SK-N-SH (cell line): ENCODE data around the gene KCNAB1. TPM values are rescaled to one million over a fixed set of nuclear protein-coding genes. Genes with fewer than 3 reads are reported as not detected.

Experiments used
- CTCF ChIA-PET: fragments of 300-600, 350-600 bp; formaldehyde crosslinking; extraction: SDS; loops from one replicate; lab custom pipeline; 2021; lab: Yijun Ruan, JAX
- POLR2A ChIA-PET: fragments of 350-600 bp; sonication (Branson Sonifier 250); formaldehyde crosslinking; extraction: SDS; loops from one replicate; lab custom pipeline; 2020; ENCODE audit warnings: antibody characterized with exemption, inconsistent platforms; lab: Yijun Ruan, JAX
- DNase-seq: peaks from one replicate; pipeline ENCODE4 v3.0.0; 2012
- H2AFZ ChIP-seq: fragments of 200-600 bp; sonication (generic); 2 replicates; pipeline ENCODE4 v1.8.1; 2016; ENCODE audit warnings: antibody characterized with exemption, mild to moderate bottlenecking, low read depth
- H3F3A ChIP-seq: fragments of 200-600 bp; sonication (generic); replicated peaks from 2 replicates; pipeline ENCODE3; 2016; ENCODE audit warnings: antibody characterized with exemption, mild to moderate bottlenecking; ENCODE audit not compliant: insufficient read depth
- H3K27ac ChIP-seq, 2 experiments: fragments of 200-500 bp in 1 of 2; fragments of 200-600 bp in 1 of 2; sonication (Bioruptor generic) in 1 of 2; sonication (generic), shearing (Covaris generic) in 1 of 2; 2 replicates each; pipeline versions ENCODE4 v1.5.1 to v1.6.1; 2014 to 2016; ENCODE audit warnings: low read depth in 2 of 2, inconsistent platforms in 1 of 2, low read length in 1 of 2, mild to moderate bottlenecking in 1 of 2, mixed read lengths in 1 of 2
- H3K27me3 ChIP-seq: fragments of 200-600 bp; sonication (generic), shearing (Covaris generic); 2 replicates; pipeline ENCODE4 v1.6.1; 2016; ENCODE audit warnings: mixed run types; ENCODE audit not compliant: insufficient read depth
- H3K36me3 ChIP-seq, 2 experiments: fragments of 200-500 bp in 1 of 2; fragments of 200-600 bp in 1 of 2; sonication (Bioruptor generic) in 1 of 2; sonication (generic) in 1 of 2; replicated peaks in 1 of 2; 2 replicates each; pipeline versions ENCODE3 to v1.5.1; 2014 to 2016; ENCODE audit warnings: low read length in 1 of 2, mild to moderate bottlenecking in 1 of 2; ENCODE audit not compliant: insufficient read depth in 2 of 2, control insufficient read depth in 1 of 2
- H3K4me1 ChIP-seq, 2 experiments: fragments of 200-500 bp in 1 of 2; fragments of 200-600 bp in 1 of 2; sonication (Bioruptor generic) in 1 of 2; sonication (generic), shearing (Covaris generic) in 1 of 2; 2 replicates each; pipeline versions ENCODE4 v1.5.1 to v1.6.1; 2014 to 2016; ENCODE audit warnings: low read depth in 1 of 2, low read length in 1 of 2, mixed run types in 1 of 2; ENCODE audit not compliant: insufficient read depth in 2 of 2, control insufficient read depth in 1 of 2
- H3K4me2 ChIP-seq: fragments of 200-600 bp; sonication (generic), shearing (Covaris generic); 2 replicates; pipeline ENCODE4 v1.6.1; 2017; ENCODE audit warnings: mixed run types
- H3K4me3 ChIP-seq, 2 experiments: fragments of 200-500 bp in 1 of 2; fragments of 200-600 bp in 1 of 2; sonication (Bioruptor generic) in 1 of 2; sonication (generic), shearing (Covaris generic) in 1 of 2; 2 replicates each; pipeline versions ENCODE4 v1.5.1 to v1.8.1; 2014 to 2016; ENCODE audit warnings: low read depth in 2 of 2, inconsistent platforms in 1 of 2, low read length in 1 of 2, mild to moderate bottlenecking in 1 of 2, mixed read lengths in 1 of 2, moderate library complexity in 1 of 2
- H3K79me2 ChIP-seq: fragments of 200-600 bp; sonication (generic); 2 replicates; pipeline ENCODE4 v1.8.1; 2017; ENCODE audit warnings: mild to moderate bottlenecking; ENCODE audit not compliant: insufficient read depth
- H3K9ac ChIP-seq: fragments of 200-600 bp; sonication (generic); 2 replicates; pipeline ENCODE4 v1.6.1; 2017; ENCODE audit warnings: mixed run types
- H3K9me2 ChIP-seq: fragments of 200-600 bp; sonication (generic); 2 replicates; pipeline ENCODE4 v1.6.1; 2017; ENCODE audit warnings: mixed run types
- H3K9me3 ChIP-seq: fragments of 200-600 bp; sonication (generic); 2 replicates; pipeline ENCODE4 v1.6.1; 2017; ENCODE audit warnings: mixed run types, mild to moderate bottlenecking, moderate library complexity
- H4K20me1 ChIP-seq: fragments of 200-600 bp; sonication (generic); 2 replicates; pipeline ENCODE4 v1.6.1; 2017; ENCODE audit warnings: mild to moderate bottlenecking, mixed run types; ENCODE audit not compliant: insufficient read depth
- GABPA ChIP-seq: IDR thresholded peaks from 2 replicates; pipeline ENCODE4 v1.4.0; 2012; ENCODE audit warnings: low read depth, mild to moderate bottlenecking
- JUND ChIP-seq: IDR thresholded peaks from 2 replicates; pipeline ENCODE4 v1.4.0; 2012
- NFIC ChIP-seq: IDR thresholded peaks from 2 replicates; pipeline ENCODE4 v1.4.0; 2012; ENCODE audit warnings: borderline replicate concordance
- TAF1 ChIP-seq: IDR thresholded peaks from 2 replicates; pipeline ENCODE4 v1.6.1; 2012; ENCODE audit warnings: low read depth, mild to moderate bottlenecking, low read length, moderate library complexity, borderline replicate concordance
- TCF12 ChIP-seq: IDR thresholded peaks from 2 replicates; pipeline ENCODE4 v1.4.0; 2012
- WGBS: methylation state at CpG from one replicate; pipeline ENCODE4 v1.1.6; 2017; ENCODE audit warnings: low lambda C conversion rate; 5-methylcytosine and 5-hydroxymethylcytosine counted together
- polyA plus RNA-seq, 3 experiments: library from polyadenylated mRNA; depleted of rRNA; stranded (reverse); fragments of >200 nt; gene quantifications; 2 replicates each; pipeline ENCODE4 v1.2.3, GENCODE V29; 2012
- TF ChIP-seq, protein P1 (sequence below): IDR thresholded peaks from 2 replicates; pipeline ENCODE4; 2012
- TF ChIP-seq, protein P2 (sequence below): IDR thresholded peaks from 2 replicates; pipeline ENCODE4 v1.4.0; 2012; ENCODE audit warnings: low read depth, borderline replicate concordance

The KCNAB1 gene
- polyA plus RNA-seq, 1 of the 3 experiments (the other 2 are of a cell fraction), result 82.1 TPM

DNA sequence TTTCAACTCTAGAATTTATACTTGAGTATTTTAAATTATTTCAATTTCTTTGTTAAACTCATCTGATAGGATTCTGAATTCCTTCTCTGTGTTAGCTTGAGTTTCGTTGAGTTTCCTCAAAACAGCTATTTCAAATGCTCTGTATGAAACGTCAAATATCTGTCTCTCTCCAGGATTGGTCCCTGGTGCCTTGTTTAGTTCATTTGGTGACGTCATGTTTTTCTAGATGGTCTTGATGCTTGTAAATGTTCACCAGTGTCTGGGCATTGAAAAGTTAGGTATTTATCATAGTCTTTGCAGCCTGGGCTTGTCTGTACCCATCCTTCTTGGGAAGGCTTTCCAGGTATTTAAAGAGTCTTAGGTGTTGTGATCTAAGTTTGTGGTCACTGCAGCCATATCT lies 151.1 kb downstream of the KCNAB1 start (continued):
- TF ChIP-seq, protein P1, sequence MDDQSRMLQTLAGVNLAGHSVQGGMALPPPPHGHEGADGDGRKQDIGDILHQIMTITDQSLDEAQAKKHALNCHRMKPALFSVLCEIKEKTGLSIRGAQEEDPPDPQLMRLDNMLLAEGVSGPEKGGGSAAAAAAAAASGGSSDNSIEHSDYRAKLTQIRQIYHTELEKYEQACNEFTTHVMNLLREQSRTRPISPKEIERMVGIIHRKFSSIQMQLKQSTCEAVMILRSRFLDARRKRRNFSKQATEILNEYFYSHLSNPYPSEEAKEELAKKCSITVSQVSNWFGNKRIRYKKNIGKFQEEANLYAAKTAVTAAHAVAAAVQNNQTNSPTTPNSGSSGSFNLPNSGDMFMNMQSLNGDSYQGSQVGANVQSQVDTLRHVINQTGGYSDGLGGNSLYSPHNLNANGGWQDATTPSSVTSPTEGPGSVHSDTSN, result no peak

DNA sequence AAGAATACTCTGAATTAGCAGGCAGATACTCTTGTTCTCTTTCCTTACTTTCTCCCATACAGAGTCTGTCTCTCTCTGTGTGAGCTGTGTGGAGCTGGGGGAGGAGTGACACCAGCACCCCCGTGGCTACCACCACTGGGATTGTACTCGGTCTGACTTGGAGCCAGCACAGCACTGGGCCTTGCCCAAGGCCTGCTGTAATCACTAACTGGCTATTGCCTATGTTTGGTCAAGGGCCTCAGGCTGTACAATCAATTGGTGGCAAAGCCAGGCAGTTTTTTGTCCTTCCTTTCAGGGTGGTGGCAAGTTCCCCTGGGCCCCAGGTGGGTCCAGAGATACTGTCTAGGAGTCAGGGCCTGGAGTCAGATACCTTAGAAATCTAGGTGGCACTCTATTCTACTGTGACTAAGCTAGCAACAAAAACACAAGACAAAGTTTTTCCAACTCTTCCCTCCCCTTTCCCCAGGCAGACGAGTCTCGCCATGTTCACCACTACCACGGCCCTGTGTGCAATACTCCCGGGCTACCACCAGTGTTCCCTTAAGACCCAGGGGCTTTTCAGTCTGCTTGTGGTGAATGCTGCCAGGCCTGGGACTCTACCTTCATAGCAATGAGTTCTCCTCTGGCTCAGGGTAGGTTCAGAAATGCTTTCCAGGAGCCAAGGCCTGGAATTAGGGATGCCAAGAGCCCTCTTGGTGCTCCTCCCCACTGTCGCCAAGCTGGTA lies 151.8 kb downstream of the KCNAB1 start:
- Histone ChIP-seq H3K79me2 (no peaks in the 10 kb centered on the region), H3K9me2 (no peaks in the 10 kb centered on the region), H3K4me1 (no peaks in the 10 kb centered on the region; a peak in 1 of 4 replicates), H3K36me3 (no peaks in the 10 kb centered on the region), H3F3A (peaks cover 6% of the 10 kb centered on the region), H3K4me3 (no peak overlapping the region), H3K9me3 (no peaks in the 10 kb centered on the region), H3K4me2 (no peak overlapping the region), H3K27ac (no peak overlapping the region), H2AFZ (no peak overlapping the region), H3K9ac (no peak overlapping the region), H3K27me3 (no peaks in the 10 kb centered on the region), H4K20me1 (no peaks in the 10 kb centered on the region)
- WGBS, result 69% methylated on average over 6 of the region's 7 CpGs
- ChIA-PET CTCF (interaction anchor here (1.0 to 1.7 kb wide), 3 partner anchors 17 to 178 kb away, joined by 3 to 6 read pairs (median 3); no protein-coding TSS in a partner anchor), POLR2A (no interaction called here)
- no peak for TF ChIP-seq JUND
- TF ChIP-seq, protein P1, result no peak
- no peak for TF ChIP-seq TAF1
- TF ChIP-seq, protein P2, sequence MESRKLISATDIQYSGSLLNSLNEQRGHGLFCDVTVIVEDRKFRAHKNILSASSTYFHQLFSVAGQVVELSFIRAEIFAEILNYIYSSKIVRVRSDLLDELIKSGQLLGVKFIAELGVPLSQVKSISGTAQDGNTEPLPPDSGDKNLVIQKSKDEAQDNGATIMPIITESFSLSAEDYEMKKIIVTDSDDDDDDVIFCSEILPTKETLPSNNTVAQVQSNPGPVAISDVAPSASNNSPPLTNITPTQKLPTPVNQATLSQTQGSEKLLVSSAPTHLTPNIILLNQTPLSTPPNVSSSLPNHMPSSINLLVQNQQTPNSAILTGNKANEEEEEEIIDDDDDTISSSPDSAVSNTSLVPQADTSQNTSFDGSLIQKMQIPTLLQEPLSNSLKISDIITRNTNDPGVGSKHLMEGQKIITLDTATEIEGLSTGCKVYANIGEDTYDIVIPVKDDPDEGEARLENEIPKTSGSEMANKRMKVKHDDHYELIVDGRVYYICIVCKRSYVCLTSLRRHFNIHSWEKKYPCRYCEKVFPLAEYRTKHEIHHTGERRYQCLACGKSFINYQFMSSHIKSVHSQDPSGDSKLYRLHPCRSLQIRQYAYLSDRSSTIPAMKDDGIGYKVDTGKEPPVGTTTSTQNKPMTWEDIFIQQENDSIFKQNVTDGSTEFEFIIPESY, result no peak
- no peak for TF ChIP-seq GABPA
- TF ChIP-seq TCF12, result no peak
- DNase-seq, result no peak

DNA sequence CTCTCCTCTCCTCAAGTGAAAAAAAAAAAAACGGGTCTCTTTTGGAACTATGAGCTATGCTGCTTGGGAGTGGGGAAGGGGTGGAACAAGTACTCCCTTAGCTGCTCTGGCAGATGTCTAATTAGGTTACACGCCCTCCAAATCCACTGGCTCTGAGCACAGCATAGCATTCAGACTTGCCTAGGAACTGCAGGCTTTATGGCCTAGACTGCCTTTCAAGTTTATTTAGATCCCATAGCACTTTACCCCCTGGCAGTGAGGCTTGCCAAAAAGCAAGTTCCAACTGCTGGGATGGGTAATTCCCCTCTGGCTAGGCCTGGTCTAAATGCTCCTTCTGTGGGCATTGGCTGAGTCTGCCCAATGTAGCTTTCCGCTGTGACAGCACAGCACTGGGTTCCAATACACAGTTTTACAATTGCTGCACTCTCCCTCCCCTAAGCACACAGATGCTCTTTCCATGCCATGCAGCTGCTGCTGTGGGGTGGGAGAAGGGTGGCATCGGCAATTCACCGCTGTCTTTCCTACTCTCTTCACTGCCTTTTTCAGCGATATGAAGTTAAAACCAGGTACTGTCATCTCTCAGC lies 152.8 kb downstream of the KCNAB1 start:
- TF ChIP-seq GABPA (no peak), NFIC (no peak), JUND (no peak)
- Histone ChIP-seq H3K4me1 (no peaks in the 10 kb centered on the region; a peak in 1 of 4 replicates), H3K9me2 (no peaks in the 10 kb centered on the region), H3K27ac (no peak overlapping the region), H4K20me1 (no peaks in the 10 kb centered on the region), H3K9me3 (no peaks in the 10 kb centered on the region), H3K4me2 (no peak overlapping the region), H3K36me3 (no peaks in the 10 kb centered on the region), H3F3A (peaks cover 6% of the 10 kb centered on the region), H2AFZ (no peak overlapping the region), H3K4me3 (no peak overlapping the region), H3K27me3 (no peaks in the 10 kb centered on the region), H3K9ac (no peak overlapping the region), H3K79me2 (no peaks in the 10 kb centered on the region)
- WGBS, result 77% methylated on average over 6 of the region's 6 CpGs
- no peak for DNase-seq
- ChIA-PET CTCF (interaction anchor here (1.0 to 1.7 kb wide), 4 partner anchors 14 to 177 kb away, joined by 3 to 6 read pairs (median 4); no protein-coding TSS in a partner anchor), POLR2A (no interaction called here)
